Glutamatergic neuron (in vitro differentiated cells): ENCODE measurements around the gene PXYLP1. TPM values are rescaled to one million over a fixed set of nuclear protein-coding genes. Genes with fewer than 3 reads are reported as not detected.

ENCODE experiments used
- DNase-seq: peaks from one replicate; pipeline ENCODE4 v3.0.0; 2022
- H3K27ac Mint-ChIP-seq: one replicate; pipeline ENCODE4 v1.8.0; 2020; ENCODE audit warnings: mild to moderate bottlenecking, mixed read lengths, inconsistent platforms; ENCODE audit not compliant: unreplicated experiment
- H3K27me3 Mint-ChIP-seq: one replicate; pipeline ENCODE4 v1.8.0; 2020; ENCODE audit warnings: mild to moderate bottlenecking, moderate library complexity, mixed read lengths, inconsistent platforms; ENCODE audit not compliant: unreplicated experiment
- H3K36me3 Mint-ChIP-seq: one replicate; pipeline ENCODE4 v1.8.0; 2020; ENCODE audit warnings: mild to moderate bottlenecking, mixed read lengths, inconsistent platforms; ENCODE audit not compliant: unreplicated experiment
- H3K4me1 Mint-ChIP-seq: one replicate; pipeline ENCODE4 v1.8.0; 2020; ENCODE audit warnings: mild to moderate bottlenecking, low read depth, mixed read lengths, inconsistent platforms; ENCODE audit not compliant: unreplicated experiment
- H3K4me3 Mint-ChIP-seq: one replicate; pipeline ENCODE4 v1.8.0; 2020; ENCODE audit warnings: mild to moderate bottlenecking, mixed read lengths, inconsistent platforms; ENCODE audit not compliant: unreplicated experiment
- H3K9me3 Mint-ChIP-seq: one replicate; pipeline ENCODE4 v1.8.0; 2020; ENCODE audit warnings: mild to moderate bottlenecking, moderate library complexity, mixed read lengths, inconsistent platforms; ENCODE audit not compliant: unreplicated experiment
- total RNA-seq: library from RNA; stranded (reverse); fragmentation: NEBNext Ultra II Directional; extraction: Animal tissue kit (Norgen Biotek cat#: 25700); gene quantifications from one replicate; pipeline ENCODE4 v1.2.1, GENCODE V29; 2021; ENCODE audit not compliant: unreplicated experiment
- TF ChIP-seq, protein P1 (sequence below): fragments of 200-600 bp; sonication (generic); IDR thresholded peaks from one replicate; pipeline ENCODE4 v1.5.0; 2021; ENCODE audit not compliant: partially characterized antibody, unreplicated experiment

PXYLP1 gene
- total RNA-seq, 1 donor from 2014 or later: 42.7 TPM

DNA sequence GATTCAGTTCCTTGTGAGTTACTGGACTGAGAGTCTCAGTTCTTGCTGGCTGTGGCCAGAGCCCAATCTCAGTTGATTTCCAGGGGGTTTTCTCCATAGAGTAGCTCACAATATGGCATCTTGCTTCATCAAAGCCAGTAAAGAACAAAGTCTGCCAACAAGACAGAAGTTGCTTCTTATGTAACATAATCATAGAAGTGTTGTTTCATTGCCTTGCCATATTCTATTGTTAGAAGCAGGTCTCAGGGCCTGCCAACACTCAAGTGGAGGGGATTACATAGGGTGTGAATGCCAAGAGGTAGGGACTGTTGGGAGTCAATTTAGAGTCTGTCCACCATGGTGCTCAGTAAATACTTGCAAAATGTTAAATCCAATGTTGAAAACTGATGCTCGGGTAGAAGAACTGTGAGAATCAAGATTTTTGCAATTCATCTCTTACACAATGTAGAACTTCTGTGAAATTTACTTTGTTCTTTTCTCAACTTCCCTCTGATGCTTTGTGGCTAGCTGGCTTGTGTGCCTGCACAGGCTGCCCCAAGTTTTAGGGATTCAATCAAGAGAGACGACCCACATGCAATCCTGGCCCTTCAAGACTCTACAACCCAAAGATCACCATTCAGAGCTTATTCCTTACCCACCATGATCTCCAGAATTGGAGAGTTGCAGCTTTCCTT is 13.3 kb upstream of the PXYLP1 start:
- TF ChIP-seq, protein P1, sequence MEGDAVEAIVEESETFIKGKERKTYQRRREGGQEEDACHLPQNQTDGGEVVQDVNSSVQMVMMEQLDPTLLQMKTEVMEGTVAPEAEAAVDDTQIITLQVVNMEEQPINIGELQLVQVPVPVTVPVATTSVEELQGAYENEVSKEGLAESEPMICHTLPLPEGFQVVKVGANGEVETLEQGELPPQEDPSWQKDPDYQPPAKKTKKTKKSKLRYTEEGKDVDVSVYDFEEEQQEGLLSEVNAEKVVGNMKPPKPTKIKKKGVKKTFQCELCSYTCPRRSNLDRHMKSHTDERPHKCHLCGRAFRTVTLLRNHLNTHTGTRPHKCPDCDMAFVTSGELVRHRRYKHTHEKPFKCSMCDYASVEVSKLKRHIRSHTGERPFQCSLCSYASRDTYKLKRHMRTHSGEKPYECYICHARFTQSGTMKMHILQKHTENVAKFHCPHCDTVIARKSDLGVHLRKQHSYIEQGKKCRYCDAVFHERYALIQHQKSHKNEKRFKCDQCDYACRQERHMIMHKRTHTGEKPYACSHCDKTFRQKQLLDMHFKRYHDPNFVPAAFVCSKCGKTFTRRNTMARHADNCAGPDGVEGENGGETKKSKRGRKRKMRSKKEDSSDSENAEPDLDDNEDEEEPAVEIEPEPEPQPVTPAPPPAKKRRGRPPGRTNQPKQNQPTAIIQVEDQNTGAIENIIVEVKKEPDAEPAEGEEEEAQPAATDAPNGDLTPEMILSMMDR: no peak
- no peak for DNase-seq
- Mint-ChIP-seq H3K27me3 (peaks cover 7% of the 10 kb centered on the region), H3K27ac (no peak overlapping the region), H3K4me1 (peaks cover 16% of the 10 kb centered on the region), H3K4me3 (peak overlapping the region; percentile 60), H3K36me3 (peaks cover 18% of the 10 kb centered on the region), H3K9me3 (peaks cover 9% of the 10 kb centered on the region)

- Mint-ChIP-seq H3K27me3 (peaks cover 7% of the 10 kb centered on the region), H3K9me3 (peaks cover 9% of the 10 kb centered on the region), H3K4me3 (no peak overlapping the region), H3K4me1 (peaks cover 16% of the 10 kb centered on the region), H3K27ac (no peak overlapping the region), H3K36me3 (peaks cover 24% of the 10 kb centered on the region)
- TF ChIP-seq, protein P1: no peak
- DNase-seq: no peak
These were observed 12.7 kb upstream of the PXYLP1 start for GRCh38 chr3:141218926-141219325.

GRCh38 chr3:141223673-141224166 is 7.9 kb upstream of the PXYLP1 start:
- Mint-ChIP-seq H3K36me3 (peaks cover 30% of the 10 kb centered on the region), H3K4me1 (peaks cover 30% of the 10 kb centered on the region), H3K27me3 (peaks cover 5% of the 10 kb centered on the region), H3K27ac (no peak overlapping the region), H3K9me3 (peaks cover 14% of the 10 kb centered on the region), H3K4me3 (no peak overlapping the region)
- DNase-seq: no peak
- TF ChIP-seq, protein P1: no peak

DNA sequence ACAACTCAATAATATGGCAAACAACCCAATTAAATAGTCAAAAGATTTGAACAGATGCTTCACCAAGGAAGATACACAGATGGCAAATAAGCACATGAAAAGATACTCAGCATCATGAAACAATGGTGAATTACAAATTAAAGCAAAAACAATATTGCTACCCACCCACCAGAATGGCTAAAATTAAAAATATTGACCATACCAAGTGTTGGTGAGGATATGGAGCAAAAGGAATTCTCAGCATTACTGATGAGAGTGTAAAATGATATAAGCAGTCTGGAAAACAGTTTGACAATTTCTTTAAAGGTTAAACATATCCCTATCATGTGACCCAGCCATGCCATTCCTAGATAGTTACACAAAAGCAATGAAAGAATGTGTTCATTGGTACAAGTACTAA is 5.7 kb upstream of the PXYLP1 start:
- peaks cover 43% of the 10 kb centered on the region for H3K4me1 Mint-ChIP-seq
- TF ChIP-seq, protein P1: no peak
- H3K4me3 Mint-ChIP-seq: no peak overlapping the region
- DNase-seq: no peak
- peaks cover 12% of the 10 kb centered on the region for H3K27me3 Mint-ChIP-seq
- no peak overlapping the region for H3K27ac Mint-ChIP-seq
- peaks cover 27% of the 10 kb centered on the region for H3K9me3 Mint-ChIP-seq
- peaks cover 30% of the 10 kb centered on the region for H3K36me3 Mint-ChIP-seq

DNA sequence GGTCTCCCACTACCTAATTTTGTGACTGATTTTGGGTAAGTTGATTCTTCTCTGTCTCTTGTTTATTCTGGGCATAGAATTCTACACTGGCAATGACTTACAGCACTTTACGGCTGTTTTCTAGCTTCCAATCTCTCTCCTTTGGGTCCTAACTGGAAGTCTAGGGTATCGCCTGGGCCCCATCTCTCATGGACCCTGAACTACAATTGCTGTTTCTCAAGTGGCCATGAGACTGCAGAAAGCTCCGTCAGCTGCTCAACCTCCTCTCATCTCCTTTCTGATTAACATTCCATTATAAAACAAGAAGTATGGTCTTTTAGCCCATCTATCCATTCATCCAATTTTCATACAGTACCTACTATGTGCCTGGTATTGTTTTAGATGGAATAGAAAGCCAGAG is 4.4 kb upstream of the PXYLP1 start:
- DNase-seq: no peak
- TF ChIP-seq, protein P1: no peak
- peak overlapping the region; percentile 53 for H3K4me3 Mint-ChIP-seq
- peaks cover 43% of the 10 kb centered on the region for H3K4me1 Mint-ChIP-seq
- peaks cover 25% of the 10 kb centered on the region for H3K36me3 Mint-ChIP-seq
- peak overlapping the region; percentile 90 for H3K27ac Mint-ChIP-seq
- H3K27me3 Mint-ChIP-seq: peaks cover 13% of the 10 kb centered on the region
- peaks cover 24% of the 10 kb centered on the region for H3K9me3 Mint-ChIP-seq
